Mucosa of rectum (tissue), 2 donors: ENCODE measurements around the gene FARP1.

ENCODE experiments used
- H3K27ac ChIP-seq, 2 donors: one replicate each; pipeline ENCODE4 v1.7.0; 2013; ENCODE audit warnings: inconsistent platforms in 2 of 2, low read depth in 2 of 2, low read length in 2 of 2
- H3K27me3 ChIP-seq, 2 donors: one replicate each; pipeline ENCODE4 v1.7.0; 2013; ENCODE audit warnings: low read length in 2 of 2; ENCODE audit not compliant: control insufficient read depth in 2 of 2, insufficient read depth in 2 of 2
- H3K36me3 ChIP-seq, 2 donors: one replicate each; pipeline ENCODE4 v1.7.0; 2013; ENCODE audit warnings: low read length in 2 of 2; ENCODE audit not compliant: control insufficient read depth in 2 of 2, insufficient read depth in 2 of 2
- H3K4me1 ChIP-seq, 2 donors: one replicate each; pipeline ENCODE4 v1.7.0; 2013; ENCODE audit warnings: low read length in 2 of 2, mild to moderate bottlenecking in 1 of 2; ENCODE audit not compliant: control insufficient read depth in 2 of 2, insufficient read depth in 2 of 2
- H3K4me3 ChIP-seq, 2 donors: one replicate each; pipeline ENCODE4 v1.7.0; 2013; ENCODE audit warnings: low read length in 2 of 2
- H3K9ac ChIP-seq, 2 donors: one replicate each; pipeline ENCODE4 v1.7.0; 2013; ENCODE audit warnings: low read length in 2 of 2, low read depth in 1 of 2, mild to moderate bottlenecking in 1 of 2
- H3K9me3 ChIP-seq, 2 donors: one replicate each; pipeline ENCODE4 v1.7.0; 2013; ENCODE audit warnings: low read length in 2 of 2; ENCODE audit not compliant: control insufficient read depth in 2 of 2
- donor health status: healthy.
- donor health status: Normal muscosa, but diverticular disease.

Gene FARP1

GRCh38 chr13:98288211-98288610, 145.3 kb downstream of the FARP1 start:
- no peak overlapping the region for H3K4me3 ChIP-seq
- no peaks in the 10 kb centered on the region for H3K36me3 ChIP-seq
- no peaks in the 10 kb centered on the region for H3K27me3 ChIP-seq
- H3K9ac ChIP-seq = no peak overlapping the region
- no peaks in the 10 kb centered on the region for H3K4me1 ChIP-seq
- no peak overlapping the region for H3K27ac ChIP-seq
- H3K9me3 ChIP-seq = no peaks in the 10 kb centered on the region

GRCh38 chr13:98289339-98289945, 146.5 kb downstream of the FARP1 start:
- Histone ChIP-seq H3K27me3 (no peaks in the 10 kb centered on the region), H3K36me3 (no peaks in the 10 kb centered on the region), H3K9me3 (no peaks in the 10 kb centered on the region)

GRCh38 chr13:98290261-98290660, 147.4 kb downstream of the FARP1 start:
- H3K4me3 ChIP-seq = no peak overlapping the region
- H3K27ac ChIP-seq = no peak overlapping the region
- no peaks in the 10 kb centered on the region for H3K9me3 ChIP-seq
- no peaks in the 10 kb centered on the region for H3K4me1 ChIP-seq
- no peaks in the 10 kb centered on the region for H3K27me3 ChIP-seq
- H3K36me3 ChIP-seq = no peaks in the 10 kb centered on the region
- H3K9ac ChIP-seq = no peak overlapping the region

More at GRCh38 chr13:98289339-98289945, 146.5 kb downstream of the FARP1 start:
- Histone ChIP-seq H3K4me1 (no peaks in the 10 kb centered on the region), H3K4me3 (no peak overlapping the region), H3K9ac (no peak overlapping the region), H3K27ac (no peak overlapping the region)

GRCh38 chr13:98291658-98292057, 148.8 kb downstream of the FARP1 start:
- H3K36me3 ChIP-seq = no peaks in the 10 kb centered on the region
- no peak overlapping the region for H3K27ac ChIP-seq
- H3K4me1 ChIP-seq = no peaks in the 10 kb centered on the region
- H3K9me3 ChIP-seq = no peaks in the 10 kb centered on the region
- no peak overlapping the region for H3K4me3 ChIP-seq
- no peaks in the 10 kb centered on the region for H3K27me3 ChIP-seq
- H3K9ac ChIP-seq = no peak overlapping the region

- Histone ChIP-seq H3K9ac (no peak overlapping the region), H3K4me3 (no peak overlapping the region), H3K27ac (no peak overlapping the region), H3K4me1 (no peaks in the 10 kb centered on the region), H3K27me3 (no peaks in the 10 kb centered on the region), H3K9me3 (no peaks in the 10 kb centered on the region), H3K36me3 (no peaks in the 10 kb centered on the region)
Observed at GRCh38 chr13:98293103-98293502, 150.2 kb downstream of the FARP1 start.

- Histone ChIP-seq H3K27me3 (no peaks in the 10 kb centered on the region), H3K4me1 (no peaks in the 10 kb centered on the region), H3K9ac (no peak overlapping the region), H3K36me3 (no peaks in the 10 kb centered on the region), H3K4me3 (no peak overlapping the region), H3K27ac (no peak overlapping the region), H3K9me3 (no peaks in the 10 kb centered on the region)
Observed at GRCh38 chr13:98293570-98294142, 150.8 kb downstream of the FARP1 start.

GRCh38 chr13:98295371-98295770, 152.5 kb downstream of the FARP1 start:
- Histone ChIP-seq H3K9me3 (no peaks in the 10 kb centered on the region), H3K27ac (no peak overlapping the region), H3K36me3 (no peaks in the 10 kb centered on the region), H3K9ac (no peak overlapping the region), H3K27me3 (no peaks in the 10 kb centered on the region), H3K4me1 (no peaks in the 10 kb centered on the region), H3K4me3 (no peak overlapping the region)

- Histone ChIP-seq H3K9ac (no peak overlapping the region), H3K36me3 (no peaks in the 10 kb centered on the region), H3K27ac (no peak overlapping the region), H3K4me1 (no peaks in the 10 kb centered on the region), H3K4me3 (no peak overlapping the region), H3K27me3 (no peaks in the 10 kb centered on the region), H3K9me3 (no peaks in the 10 kb centered on the region)
Observed at GRCh38 chr13:98297051-98297450, 154.2 kb downstream of the FARP1 start.

- H3K27ac ChIP-seq = no peak overlapping the region
Observed at GRCh38 chr13:98297745-98298144, 154.9 kb downstream of the FARP1 start.

GRCh38 chr13:98298599-98298998, 155.7 kb downstream of the FARP1 start:
- H3K4me1 ChIP-seq = no peaks in the 10 kb centered on the region
- no peak overlapping the region for H3K9ac ChIP-seq
- H3K4me3 ChIP-seq = no peak overlapping the region
- H3K27me3 ChIP-seq = no peaks in the 10 kb centered on the region
- H3K27ac ChIP-seq = no peak overlapping the region
- no peaks in the 10 kb centered on the region for H3K36me3 ChIP-seq
- H3K9me3 ChIP-seq = no peaks in the 10 kb centered on the region

More at GRCh38 chr13:98297745-98298144, 154.9 kb downstream of the FARP1 start:
- Histone ChIP-seq H3K4me3 (no peak overlapping the region), H3K9me3 (no peaks in the 10 kb centered on the region), H3K9ac (no peak overlapping the region), H3K27me3 (no peaks in the 10 kb centered on the region), H3K36me3 (no peaks in the 10 kb centered on the region), H3K4me1 (no peaks in the 10 kb centered on the region)
